C1 segment of cervical spinal cord (tissue), 14 donors: ENCODE data around the gene CNTNAP2.

Experiments used
- DNase-seq, 14 donors: peaks; one replicate each; lab custom pipeline; 2025; lab: John Stamatoyannopoulos, UW

CNTNAP2 gene

DNA sequence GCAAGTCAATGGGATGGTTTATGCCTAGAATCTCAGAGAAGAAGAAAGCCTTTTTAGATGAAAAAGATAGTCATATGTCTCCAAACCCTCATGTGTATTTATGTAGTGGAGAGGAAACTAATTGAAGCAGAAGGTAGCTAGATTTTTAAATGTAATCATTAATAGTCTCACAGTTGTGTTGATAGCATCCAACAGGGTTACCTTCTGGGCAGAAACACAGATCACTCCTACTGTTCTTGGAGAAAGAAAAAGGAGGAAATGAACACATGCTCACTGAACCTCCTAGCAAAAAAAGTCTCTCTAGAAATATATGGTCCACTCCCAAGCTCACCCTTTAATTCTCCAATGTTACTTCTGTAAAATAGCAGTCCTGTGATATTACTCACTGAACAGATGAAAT is 1696.7 kb downstream of the CNTNAP2 start:
- peak in 1 of 14 donors; percentile 35 for DNase-seq

DNA sequence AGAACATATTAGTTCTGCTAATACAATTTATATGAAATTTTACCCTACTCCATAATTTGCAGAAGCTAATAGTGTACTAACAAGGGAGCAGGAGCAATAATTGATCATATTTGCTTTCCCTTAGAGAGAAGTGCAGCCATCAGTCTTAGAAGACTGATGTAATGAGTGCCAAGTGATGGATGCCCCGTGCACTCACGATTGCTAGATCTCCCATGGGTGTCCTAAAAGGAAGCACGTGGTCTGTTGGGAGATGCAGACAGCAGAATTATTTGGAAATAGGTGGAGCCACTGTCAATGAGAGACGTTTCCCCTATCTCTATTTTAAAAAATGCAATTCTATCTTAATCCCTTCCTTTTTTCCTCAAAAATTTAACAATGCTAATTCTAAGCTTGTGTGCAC is 1701.7 kb downstream of the CNTNAP2 start:
- no peak for DNase-seq

DNA sequence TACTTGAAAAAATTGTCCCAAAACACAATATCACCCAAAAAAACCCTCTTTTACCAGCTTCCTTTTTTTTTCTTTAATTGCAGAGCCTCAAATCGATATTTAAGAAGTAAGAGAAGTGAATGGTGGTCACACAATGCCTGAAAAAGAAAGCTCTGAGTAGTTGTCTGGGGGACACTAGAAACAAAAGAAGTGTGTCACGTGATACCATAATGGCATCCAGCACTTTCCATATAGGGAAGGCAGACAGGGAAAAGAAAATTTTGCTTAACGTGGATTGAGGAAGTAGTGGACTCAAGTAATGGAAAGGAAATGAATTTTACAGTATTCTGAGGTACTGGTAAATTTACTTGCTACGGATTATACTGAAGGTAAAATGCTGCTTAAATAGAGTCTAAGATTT is 1708.1 kb downstream of the CNTNAP2 start:
- no peak for DNase-seq

DNA sequence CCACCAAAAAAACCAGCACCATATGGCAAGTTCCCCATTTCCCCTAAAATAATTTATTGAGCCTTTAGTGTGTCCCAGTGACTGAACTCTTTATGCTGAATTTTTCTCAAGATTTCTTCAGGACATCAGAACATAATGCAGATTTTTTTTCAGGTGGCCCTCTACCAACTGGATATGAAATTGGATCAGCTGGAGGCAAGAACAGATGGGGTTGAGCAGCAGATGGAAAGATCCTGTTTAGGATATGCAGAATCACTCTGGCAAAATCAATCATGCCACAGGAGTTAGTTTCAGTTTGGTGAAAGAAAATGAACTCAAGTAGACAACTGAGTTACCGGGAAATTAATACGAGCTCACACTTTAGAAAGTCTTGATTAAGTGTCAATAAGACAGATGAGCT is 1712.4 kb downstream of the CNTNAP2 start:
- DNase-seq: peak in 1 of 14 donors; percentile 65

DNA sequence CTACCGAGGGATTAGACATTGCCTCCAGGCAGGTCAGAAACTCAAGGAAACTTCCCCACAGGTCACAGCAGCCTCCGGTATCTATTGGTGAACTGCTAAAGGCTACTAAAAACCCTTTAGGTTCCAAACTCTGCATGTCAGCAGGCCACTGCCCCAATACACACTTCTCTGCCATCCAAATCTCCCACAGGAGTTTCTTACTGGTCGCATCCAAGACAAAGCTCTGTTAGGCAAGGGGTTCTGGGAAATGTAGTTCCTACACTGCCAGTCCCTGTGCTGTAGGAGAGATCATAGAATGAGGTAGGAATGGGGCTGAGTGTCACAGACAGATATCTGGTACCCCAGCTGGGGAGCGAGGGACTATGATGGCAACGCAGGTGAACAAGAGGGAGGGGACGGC is 1717.0 kb downstream of the CNTNAP2 start:
- DNase-seq: peak in 1 of 14 donors; percentile 2

DNA sequence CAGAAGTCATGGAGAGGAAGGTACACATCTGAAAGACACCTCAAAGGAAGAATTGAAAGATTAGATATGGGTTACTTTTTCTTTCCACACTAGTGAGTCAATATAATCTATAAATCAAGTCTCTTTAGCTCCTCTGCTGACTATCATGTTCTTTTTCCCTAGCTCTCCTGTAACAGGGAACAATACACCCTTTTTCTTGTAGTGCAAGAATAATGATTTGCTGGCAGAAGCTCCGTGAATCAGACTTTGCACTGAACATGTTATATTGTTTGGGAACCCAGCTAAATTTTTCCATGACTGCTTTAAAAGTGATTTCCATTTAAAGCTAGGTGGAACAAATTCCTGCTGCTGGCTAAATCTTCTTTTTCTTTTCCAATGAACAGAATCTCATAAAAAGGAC is 1717.4 kb downstream of the CNTNAP2 start:
- DNase-seq: no peak

DNA sequence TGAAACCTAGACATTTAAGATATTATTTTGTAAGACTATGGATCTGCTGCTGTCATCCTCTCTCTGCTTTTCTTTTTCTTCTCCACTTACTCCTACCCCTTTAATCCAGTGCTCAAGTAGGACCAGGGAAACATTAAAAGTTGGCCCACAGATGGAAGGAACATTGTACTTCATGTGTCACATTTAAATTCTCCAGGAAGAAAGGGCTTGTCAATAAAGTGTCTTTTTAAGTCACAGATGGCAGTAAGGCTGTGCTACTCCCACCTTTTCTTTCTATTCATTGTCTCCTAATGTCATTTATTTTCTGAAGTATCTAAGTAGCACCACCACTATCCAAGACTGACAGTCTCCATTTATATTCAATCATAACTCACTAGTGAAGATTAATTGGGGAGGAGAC is 1736.2 kb downstream of the CNTNAP2 start:
- no peak for DNase-seq

DNA sequence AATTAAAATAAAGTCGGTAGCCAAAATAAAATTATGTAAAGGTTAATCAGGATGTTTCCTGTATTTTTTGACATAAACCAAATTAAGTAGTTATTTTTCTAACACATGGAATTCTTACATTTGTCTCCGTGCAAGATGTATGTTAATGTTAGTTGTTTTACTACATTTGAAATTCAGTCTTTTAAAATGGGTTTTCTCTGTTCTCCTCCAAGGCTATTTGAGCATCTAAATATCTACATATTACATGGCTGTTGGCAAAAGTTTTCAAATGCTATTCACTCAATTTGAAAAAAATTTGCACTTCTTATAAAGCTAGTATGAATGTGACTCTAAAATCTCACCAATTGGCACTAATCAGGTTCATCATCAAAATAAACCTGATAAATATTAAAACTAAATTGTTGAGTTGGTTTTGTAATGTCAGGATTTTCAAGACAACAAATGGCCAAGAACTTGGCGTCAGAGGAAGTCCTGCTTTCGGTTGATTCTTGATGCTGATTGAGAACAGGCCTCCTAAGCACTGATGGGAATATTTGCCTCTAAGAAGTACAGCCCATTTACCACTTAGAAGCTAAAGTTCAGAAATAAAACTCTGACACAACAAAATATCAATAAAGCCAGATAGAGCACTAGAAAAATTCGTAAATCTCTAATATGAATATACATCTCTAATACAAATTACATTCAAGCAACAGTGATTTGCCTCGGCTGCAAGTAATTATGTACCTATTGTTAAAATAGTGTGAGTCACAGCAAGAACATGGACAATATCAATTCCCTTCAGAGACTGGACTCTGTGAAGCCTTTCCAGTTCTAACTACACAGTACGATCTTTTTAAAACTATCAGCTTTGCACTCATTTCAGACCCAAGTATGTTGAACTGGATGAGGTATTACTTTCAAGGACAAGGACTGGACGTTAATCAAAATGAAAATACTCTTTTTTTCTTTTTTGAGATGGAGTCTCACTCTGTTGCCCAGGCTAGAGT is 1740.8 kb downstream of the CNTNAP2 start:
- no peak for DNase-seq

DNA sequence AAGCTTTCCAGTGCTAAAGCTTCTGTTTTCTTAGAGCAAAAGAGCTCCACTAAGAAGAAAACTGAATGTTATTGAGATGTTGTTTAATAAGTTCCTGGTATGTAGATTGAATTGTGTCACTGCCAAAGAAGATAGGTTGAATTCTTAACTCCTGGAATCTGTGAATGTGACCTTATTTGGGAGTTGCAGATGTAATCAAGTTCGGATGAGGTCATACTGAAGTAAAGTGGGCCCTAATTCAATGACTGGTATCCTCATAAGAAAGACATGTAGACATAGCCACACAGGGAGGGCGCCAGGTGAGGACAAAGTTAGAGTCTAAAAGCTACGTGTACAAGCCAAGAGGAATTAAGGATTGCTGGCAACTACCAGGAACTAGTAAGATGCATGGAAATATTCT is 1741.8 kb downstream of the CNTNAP2 start:
- DNase-seq: no peak

DNA sequence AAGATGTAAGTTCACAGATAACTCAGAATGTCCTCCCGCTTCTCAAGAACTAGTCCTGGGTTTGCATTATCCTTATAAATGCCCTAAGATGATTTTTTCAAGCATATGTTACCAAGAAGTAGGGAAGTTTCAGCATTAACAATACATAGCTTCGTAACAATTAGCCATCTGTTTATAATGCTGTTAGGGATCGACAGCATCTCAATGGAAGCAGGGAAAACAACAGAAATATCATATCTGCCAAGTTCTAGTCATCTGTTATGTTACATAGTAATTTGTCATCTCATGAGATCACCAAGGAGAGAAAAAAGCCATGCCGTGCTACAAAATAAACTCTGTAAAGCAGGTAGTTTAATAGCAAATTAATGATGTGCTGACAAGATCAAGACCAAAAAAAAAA is 1742.4 kb downstream of the CNTNAP2 start:
- no peak for DNase-seq

DNA sequence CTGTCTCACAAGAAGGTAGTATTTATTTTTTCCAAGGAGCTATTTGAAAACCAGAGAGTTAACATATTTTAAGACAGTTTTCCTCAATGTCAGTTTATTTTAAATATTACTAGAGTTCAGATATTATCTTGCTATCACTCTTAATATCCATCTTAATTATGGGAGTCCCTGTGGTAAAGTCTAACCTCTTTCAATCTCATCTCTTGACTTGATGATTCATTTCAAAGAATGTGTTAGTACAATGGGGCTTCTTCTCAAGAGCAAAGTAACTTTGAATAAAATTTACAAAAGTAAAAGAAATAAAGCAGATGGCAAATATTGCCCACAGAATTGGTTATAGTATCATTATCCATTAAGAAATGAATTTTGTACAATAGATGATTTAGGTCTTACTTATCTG is 1742.9 kb downstream of the CNTNAP2 start:
- no peak for DNase-seq

DNA sequence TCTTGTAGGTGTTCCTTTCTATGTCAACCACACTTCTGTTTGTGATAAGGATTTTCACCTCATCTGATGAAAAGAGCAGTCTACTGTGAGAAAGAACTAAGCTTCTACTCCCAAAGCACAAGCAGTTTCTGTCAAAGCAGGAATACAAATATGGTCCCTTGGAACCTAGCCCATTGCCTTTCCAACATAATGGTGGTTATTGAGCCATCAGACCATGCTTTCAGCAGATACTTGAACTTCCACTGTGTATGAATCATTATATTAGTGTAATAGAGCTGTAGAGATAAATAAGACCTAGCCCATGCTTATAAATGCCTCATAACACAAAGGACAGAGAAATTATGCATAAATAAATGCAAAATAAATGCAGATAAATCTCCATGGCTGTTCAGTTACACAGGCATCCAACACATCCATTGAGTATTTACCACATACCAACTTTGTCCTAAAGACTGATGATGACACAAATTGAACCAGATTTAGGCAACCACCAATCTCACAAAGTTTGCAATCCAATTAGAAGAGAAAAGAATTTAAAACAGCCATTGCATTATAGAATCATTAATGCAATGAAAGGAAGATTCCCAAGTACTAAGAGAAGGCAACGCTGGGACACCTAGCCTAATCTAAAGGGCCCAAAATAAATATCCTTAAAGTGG is 1744.6 kb downstream of the CNTNAP2 start:
- peak in 1 of 14 donors; percentile 2 for DNase-seq

DNA sequence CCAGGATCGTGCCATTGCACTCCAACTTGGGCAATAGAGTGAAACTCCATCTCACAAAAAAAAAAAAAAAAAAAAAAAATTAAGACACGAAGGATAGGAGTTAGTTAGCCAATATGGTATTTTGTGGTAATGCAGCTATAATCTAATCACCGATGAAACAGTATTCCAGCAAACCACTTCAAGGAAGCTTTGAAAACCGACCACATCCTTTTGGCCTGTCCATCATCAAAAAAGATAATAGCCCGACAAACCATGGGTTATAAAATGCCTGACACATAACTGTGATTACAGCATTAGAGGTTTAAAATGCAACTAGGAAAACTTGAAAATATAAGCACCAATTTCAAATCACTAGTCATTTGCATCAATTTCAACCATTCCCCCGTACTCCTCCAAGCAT is 1745.3 kb downstream of the CNTNAP2 start:
- no peak for DNase-seq

DNA sequence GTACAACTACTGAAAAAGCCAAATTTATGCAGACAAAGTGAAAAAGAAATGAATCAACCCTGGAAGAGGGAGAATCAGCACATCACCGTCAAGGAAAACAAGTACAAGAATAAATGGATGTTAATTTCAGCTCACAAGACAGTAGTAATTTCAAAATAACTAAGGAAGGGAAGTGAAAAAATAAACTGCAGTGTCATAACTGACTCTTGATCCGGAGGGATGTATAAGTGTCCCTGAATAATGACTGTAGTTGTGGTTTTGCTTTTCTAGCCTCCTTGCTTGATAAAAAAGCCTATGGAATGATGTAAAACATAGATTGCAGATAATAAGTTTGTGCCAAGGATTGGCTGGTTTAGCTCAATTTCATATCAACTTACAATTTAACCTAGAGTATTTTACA is 1752.9 kb downstream of the CNTNAP2 start:
- no peak for DNase-seq

DNA sequence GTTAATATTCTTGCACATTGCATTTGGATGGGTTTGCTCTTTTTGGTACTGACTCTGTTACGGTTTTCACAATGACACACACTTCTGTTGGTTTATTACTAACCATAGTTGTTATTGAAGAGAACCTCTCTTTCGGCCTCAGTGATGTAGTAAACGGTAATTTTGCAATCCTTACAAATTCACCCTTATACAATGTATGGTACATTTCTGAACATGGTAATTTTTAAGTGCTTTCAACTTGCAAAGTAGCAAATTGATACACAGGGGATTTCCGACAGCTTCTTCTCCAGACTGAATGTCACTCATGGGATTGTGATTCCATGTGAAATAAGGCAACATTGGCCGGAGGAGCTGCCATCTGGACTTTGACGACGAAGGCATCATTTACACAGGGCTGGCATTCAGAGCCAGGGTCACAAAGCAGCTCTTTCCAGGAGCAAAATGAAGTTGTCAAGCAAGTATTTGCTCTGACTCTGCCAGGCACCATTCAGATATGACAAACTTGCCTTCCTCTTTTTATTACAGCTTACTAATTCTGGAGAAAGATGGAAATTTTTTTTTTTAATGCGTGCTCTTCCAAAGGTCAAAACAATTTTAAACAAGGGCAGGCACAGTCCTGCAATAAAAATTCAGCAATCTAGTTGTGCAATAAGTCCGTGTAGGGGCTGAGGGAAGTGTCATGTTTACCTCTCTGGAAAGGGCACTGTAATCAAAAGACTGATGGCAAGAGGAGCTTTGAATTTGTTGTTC is 1762.5 kb downstream of the CNTNAP2 start:
- peak in 6 of 14 donors; percentile 8 to 28 (median 16) for DNase-seq

DNA sequence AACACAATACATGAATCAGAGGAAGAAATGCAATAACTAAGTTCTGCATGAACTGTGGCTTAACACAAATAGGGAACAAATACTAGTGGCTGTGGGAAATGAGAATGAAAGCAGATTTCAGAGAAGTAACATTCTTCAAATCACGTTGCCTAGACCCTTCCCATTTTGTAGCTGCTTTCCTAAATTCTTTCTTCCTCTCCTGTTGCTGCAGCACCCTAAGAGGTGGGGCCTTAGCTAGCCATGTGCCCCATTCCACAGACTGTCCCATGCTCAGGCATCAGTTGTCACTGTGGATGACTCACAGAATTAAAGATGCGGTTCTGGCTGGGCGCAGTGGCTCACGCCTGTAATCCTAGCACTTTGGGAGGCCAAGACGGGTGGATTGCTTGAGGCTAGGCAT is 1769.3 kb downstream of the CNTNAP2 start:
- no peak for DNase-seq

DNA sequence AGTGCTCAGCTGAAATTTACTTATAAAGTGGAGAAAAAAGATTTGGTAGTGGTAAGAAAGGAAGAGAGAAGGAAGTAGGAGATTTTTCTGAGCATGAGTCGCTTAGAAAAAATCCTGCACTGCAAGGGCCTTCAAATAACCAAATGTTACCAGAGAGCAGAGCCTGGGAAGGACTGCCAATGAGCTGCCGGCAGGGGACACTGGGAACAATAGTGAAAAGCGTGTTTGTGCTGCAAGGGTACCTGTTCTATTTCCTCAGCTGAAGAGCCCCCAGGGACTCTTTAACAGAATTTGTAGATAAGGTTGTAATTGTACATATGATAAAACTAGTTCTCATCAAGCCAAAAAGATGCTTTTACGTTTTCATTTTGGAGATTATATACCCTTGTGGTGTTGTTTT is 1777.7 kb downstream of the CNTNAP2 start:
- DNase-seq: peak in 2 of 14 donors; percentile 11 to 12

DNA sequence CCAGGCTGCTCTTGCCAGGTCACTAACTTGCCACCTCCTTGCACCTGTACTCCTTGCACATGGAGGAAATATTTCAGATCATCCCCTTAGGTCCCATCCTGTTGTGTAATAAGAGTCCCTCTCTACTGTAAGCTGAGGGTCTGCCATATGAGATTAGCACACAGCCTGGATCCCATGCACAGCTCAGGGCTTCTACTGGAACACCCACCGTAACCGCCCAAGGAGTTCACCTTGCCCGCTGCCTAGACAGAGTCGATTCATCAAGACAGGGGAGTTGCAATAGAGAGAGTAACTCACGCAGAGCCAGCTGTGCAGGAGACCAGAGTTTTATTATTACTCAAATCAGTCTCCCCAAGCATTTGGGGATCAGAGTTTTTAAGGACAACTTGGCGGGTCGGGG is 1779.5 kb downstream of the CNTNAP2 start:
- DNase-seq: no peak

DNA sequence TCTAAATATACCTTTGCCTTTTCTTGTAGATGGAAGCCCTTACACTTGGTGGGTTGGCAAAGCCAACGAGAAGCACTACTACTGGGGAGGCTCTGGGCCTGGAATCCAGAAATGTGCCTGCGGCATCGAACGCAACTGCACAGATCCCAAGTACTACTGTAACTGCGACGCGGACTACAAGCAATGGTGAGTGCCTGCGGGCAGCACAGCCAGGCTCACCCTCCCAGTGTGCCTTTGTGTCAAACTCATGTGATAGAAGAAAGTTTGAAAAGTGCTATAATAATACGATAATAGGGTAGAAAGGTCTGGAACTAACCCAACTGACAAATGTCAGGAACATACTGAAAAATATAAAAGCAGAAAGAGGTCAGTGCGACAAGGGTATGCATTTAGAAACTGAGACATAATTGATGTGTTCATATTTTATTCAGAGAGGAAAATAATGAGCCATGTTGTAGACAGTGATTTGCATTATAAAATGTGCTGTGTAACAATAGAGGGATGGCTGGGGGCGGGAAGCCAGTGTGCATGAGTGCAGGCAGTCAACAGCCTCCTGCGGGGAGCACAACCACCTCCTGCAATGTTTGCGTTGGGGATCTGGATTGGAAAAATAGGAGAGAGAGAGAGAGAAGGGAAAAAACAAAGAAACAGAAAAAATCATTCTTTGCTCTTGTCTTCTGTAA is 1787.1 kb downstream of the CNTNAP2 start:
- no peak for DNase-seq

DNA sequence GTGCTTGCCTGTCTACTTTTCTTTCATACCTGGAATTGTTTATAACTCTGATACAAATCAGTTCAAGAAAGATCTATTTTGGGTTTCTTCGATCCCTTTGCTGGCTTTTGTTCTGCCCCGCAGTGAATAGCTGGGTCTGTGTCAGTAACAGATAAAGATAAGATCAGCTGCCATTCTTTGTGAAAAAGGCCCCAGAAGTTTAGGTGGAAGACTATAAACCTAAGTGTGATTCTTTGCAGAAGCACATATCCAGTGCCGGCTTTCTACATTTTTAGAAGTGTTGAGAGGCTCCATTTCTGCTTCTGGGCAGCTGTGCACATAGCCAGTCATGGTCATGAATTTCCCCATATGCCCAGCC is 1787.6 kb downstream of the CNTNAP2 start:
- no peak for DNase-seq

DNA sequence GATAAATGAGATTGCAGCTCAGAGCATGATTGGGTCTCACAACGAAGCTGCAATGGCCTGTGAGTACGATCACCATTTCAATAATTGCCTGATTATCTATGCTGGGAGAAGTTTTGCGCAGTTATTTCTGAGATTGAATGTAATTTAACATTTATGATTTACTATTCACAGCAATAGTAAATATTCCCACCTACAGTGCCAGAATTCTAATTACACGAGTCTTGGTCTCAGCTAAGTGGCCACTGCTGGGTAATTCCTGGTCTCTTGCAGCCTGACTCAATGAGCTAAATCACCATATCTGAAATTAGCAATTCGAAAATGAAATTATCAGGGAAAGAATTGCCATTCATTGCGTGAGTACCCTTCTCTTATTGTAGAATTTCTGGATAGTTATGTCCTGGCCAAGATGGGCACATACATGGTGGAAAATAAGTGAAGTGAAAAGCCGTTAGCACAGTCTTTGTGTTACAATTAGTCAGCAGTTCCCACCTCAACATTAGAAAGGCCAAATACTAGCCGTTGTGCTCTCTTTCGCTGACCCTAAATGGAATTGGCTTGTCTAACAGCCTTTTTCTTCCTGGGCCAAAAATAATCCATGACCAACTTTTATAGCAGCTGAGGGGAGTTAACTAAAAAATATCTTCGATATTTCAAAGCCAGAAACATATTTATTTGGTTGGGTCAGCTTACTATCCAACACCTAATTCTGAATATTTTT is 1793.0 kb downstream of the CNTNAP2 start:
- DNase-seq: no peak
